ENCODE measurements around the gene EZR. TPM values are rescaled to one million over a fixed set of nuclear protein-coding genes. Genes with fewer than 3 reads are reported as not detected.

The EZR gene
- total and polyA plus RNA-seq, 2 of the 13 experiments (the other 11 are each of a cell fraction or from before 2014, with no cell fraction given): 34.7 to 60.3 TPM

GRCh38 chr6:158756977-158757752, 62.0 kb downstream of the EZR start (continued):
- TF ChIP-seq, protein P1, sequence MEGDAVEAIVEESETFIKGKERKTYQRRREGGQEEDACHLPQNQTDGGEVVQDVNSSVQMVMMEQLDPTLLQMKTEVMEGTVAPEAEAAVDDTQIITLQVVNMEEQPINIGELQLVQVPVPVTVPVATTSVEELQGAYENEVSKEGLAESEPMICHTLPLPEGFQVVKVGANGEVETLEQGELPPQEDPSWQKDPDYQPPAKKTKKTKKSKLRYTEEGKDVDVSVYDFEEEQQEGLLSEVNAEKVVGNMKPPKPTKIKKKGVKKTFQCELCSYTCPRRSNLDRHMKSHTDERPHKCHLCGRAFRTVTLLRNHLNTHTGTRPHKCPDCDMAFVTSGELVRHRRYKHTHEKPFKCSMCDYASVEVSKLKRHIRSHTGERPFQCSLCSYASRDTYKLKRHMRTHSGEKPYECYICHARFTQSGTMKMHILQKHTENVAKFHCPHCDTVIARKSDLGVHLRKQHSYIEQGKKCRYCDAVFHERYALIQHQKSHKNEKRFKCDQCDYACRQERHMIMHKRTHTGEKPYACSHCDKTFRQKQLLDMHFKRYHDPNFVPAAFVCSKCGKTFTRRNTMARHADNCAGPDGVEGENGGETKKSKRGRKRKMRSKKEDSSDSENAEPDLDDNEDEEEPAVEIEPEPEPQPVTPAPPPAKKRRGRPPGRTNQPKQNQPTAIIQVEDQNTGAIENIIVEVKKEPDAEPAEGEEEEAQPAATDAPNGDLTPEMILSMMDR (CRISPR knock-in tag; IDR thresholded peaks at IDR 0.05): no peak
- TF ChIP-seq ZNF180 (CRISPR knock-in tag; IDR thresholded peaks at IDR 0.05; ENCODE audit: borderline replicate concordance, low read depth): no peak

DNA sequence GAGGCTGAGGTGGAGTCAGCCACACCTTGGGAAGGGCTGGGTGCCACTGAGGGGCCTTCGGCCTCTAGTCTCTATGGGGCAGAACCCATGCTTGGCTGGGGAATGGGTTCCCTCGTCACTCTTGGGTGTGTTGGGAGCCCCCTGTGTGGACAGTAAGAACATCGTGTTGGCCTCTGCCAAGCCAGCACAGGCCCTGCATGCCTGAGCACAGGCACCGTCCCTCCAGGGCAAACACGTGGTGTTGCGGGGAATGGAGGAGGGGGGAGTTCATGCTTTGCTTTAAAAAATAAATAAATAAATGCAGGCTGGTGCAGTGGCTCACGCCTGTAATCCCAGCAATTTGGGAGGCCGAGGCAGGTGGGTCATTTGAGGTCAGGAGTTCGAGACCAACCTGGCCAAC, 63.0 kb downstream of the EZR start:
- Histone ChIP-seq H3K4me1 (ENCODE audit: insufficient read depth, low read length) (peaks cover 28% of the 10 kb centered on the region), H3K4me2 (ENCODE audit: low read depth, low read length) (no peak overlapping the region; the same call in 1 of the 2 replicates), H3K36me3 (replicated peaks in 1 of 2; ENCODE audit: control insufficient read depth in 1 of 2, insufficient read depth in 2 of 2, low read length in 2 of 2) (no peaks in the 10 kb centered on the region), H3K9me3 (ENCODE audit: low read length) (no peaks in the 10 kb centered on the region), H3K27me3 (ENCODE audit: control insufficient read depth in 1 of 2, insufficient read depth in 2 of 2, low read length in 2 of 2) (peaks cover 1 to 35% of the 10 kb centered on the region in 2 experiments; a peak in 4 of 5 replicates), H3K27ac (ENCODE audit: extremely low read length, insufficient read depth, low read length) (no peak overlapping the region), H3K9ac (ENCODE audit: insufficient read depth, low read depth, low read length) (no peak overlapping the region), H3K4me3 (replicated peaks in 1 of 3; ENCODE audit: insufficient read depth in 1 of 3, low read depth in 2 of 3, low read length in 3 of 3) (no peak overlapping the region), H4K20me1 (ENCODE audit: insufficient read depth, low read length) (no peaks in the 10 kb centered on the region), H2AFZ (ENCODE audit: low read length) (no peak overlapping the region), H3K79me2 (ENCODE audit: insufficient read depth, low read length) (no peaks in the 10 kb centered on the region)
- DNase-seq (ENCODE audit: low spot score): no peak
- ChIA-PET CTCF (ENCODE audit: low intra/inter-chr PET ratio, low total read pairs) (no interaction called here), POLR2A (no interaction called here)
- 34% methylated on average over 9 of the region's 9 CpGs for WGBS (ENCODE audit: low lambda C conversion rate)
- FAIRE-seq: no peak
- in situ Hi-C loops (cut with HindIII; ENCODE audit: extremely low pct_ligation_motif_present, low pct_unique_long_range_greater_than_20kb) (no loop called here), intact Hi-C loops (cut with micrococcal nuclease; ENCODE audit: unreplicated experiment) (no loop called here)
- no peak for ATAC-seq
- TF ChIP-seq ADNP (CRISPR knock-in tag; IDR thresholded peaks at IDR 0.05): no peak
- 0 out of 2 replicates have a peak, but pooled peaks have one; percentile 3 for TF ChIP-seq ZNF567 (CRISPR knock-in tag; IDR thresholded peaks at IDR 0.05; ENCODE audit: borderline replicate concordance)
- no TSS peak for BruUV-seq (replicated peaks)
